Transverse colon (tissue), 4 donors: ENCODE results near the gene LHFPL4. TPM values are rescaled to one million over a fixed set of nuclear protein-coding genes. Genes with fewer than 3 reads are reported as not detected.

Experiments used
- DNase-seq: peaks from one replicate; pipeline ENCODE4 v3.0.0-alpha.2; 2019
- H3K27ac ChIP-seq, 4 donors: fragments of 200-600 bp; sonication (generic); 2 replicates each; pipeline ENCODE4 v1.5.1; 2016 to 2018; ENCODE audit warnings: inconsistent platforms in 4 of 4
- H3K27me3 ChIP-seq: fragments of 200-600 bp; sonication (generic); 2 replicates; pipeline ENCODE4 v1.5.1; 2017; ENCODE audit warnings: inconsistent platforms
- H3K36me3 ChIP-seq, 4 donors: fragments of 200-600 bp; sonication (generic); 2 replicates each; pipeline ENCODE4 v1.5.1; 2017 to 2019; ENCODE audit warnings: inconsistent platforms in 4 of 4
- H3K4me1 ChIP-seq, 4 donors: fragments of 200-600 bp; sonication (generic); 2 replicates each; pipeline ENCODE4 v1.5.1; 2017 to 2020; ENCODE audit warnings: inconsistent platforms in 4 of 4
- H3K4me3 ChIP-seq, 4 donors: fragments of 200-600 bp; sonication (generic); 1 replicate in 1 of 4; 2 replicates in 3 of 4; pipeline versions ENCODE4 v1.5.1 to v1.6.1; 2017 to 2019; ENCODE audit warnings: inconsistent platforms in 4 of 4
- H3K9me3 ChIP-seq, 2 donors: fragments of 200-600 bp; sonication (generic); 2 replicates each; pipeline ENCODE4 v1.5.1; 2017 to 2019; ENCODE audit warnings: inconsistent platforms in 2 of 2
- CTCF ChIP-seq, 5 experiments: fragments of 200-600 bp in 3 of 5; fragments of 450-650 bp in 2 of 5; sonication (generic) in 3 of 5; IDR thresholded peaks; 1 replicate in 2 of 5; 2 replicates in 3 of 5; pipeline ENCODE4 v1.5.1; 2016 to 2017; ENCODE audit warnings: antibody characterized with exemption in 5 of 5, inconsistent platforms in 3 of 5, mild to moderate bottlenecking in 2 of 5, moderate library complexity in 1 of 5
- EP300 ChIP-seq: sonication (generic); formaldehyde crosslinking; IDR thresholded peaks from one replicate; pipeline ENCODE4 v1.6.1; 2017; ENCODE audit warnings: antibody characterized with exemption, low read depth
- POLR2A ChIP-seq: fragments of 450-650 bp; IDR thresholded peaks from one replicate; pipeline ENCODE4 v1.6.1; 2016; ENCODE audit warnings: antibody characterized with exemption, mild to moderate bottlenecking, moderate library complexity
- POLR2AphosphoS5 ChIP-seq, 3 donors: sonication (generic); formaldehyde crosslinking; IDR thresholded peaks; one replicate each; pipeline ENCODE4 v1.6.1; 2016; ENCODE audit warnings: antibody characterized with exemption in 3 of 3
- WGBS, 2 donors: methylation state at CpG; one replicate each; pipeline ENCODE4 v1.1.5; 2018; ENCODE audit warnings: low coverage in 1 of 2; 5-methylcytosine and 5-hydroxymethylcytosine counted together
- in situ Hi-C, 4 donors: fragments of 200-750 bp; cut with MboI; loops; one replicate each; pipeline versions ENCODE4 v1.15.0 to v1.15.1; 2017; ENCODE audit warnings: low sequenced_read_pairs in 3 of 4, low pct_ligation_motif_present in 1 of 4, low pct_unique_long_range_greater_than_20kb in 1 of 4
- intact Hi-C: fragments of 100-400 bp; cut with DNase I; formaldehyde crosslinking; loops from one replicate; pipeline ENCODE4 v1.15.1; 2023; ENCODE audit warnings: low total_unique reads
- total RNA-seq, 4 donors: library from RNA; depleted of rRNA; stranded (reverse); fragments of >200 nt; gene quantifications; one replicate each; pipeline ENCODE4 v1.1.0, GENCODE V29; 2016

LHFPL4 gene
- total RNA-seq, 4 donors from 2014 or later, result 0.14 to 0.32 TPM; not detected in 2

- Histone ChIP-seq H3K27ac (peak overlapping the region in 1 of 4 donors; percentile 7), H3K27me3 (no peaks in the 10 kb centered on the region), H3K4me3 (no peak overlapping the region), H3K36me3 (peaks cover 0 to 75% (median 26%) of the 10 kb centered on the region in 4 donors), H3K9me3 (no peaks in the 10 kb centered on the region), H3K4me1 (peaks cover 0 to 12% (median 2%) of the 10 kb centered on the region in 4 donors)
- TF ChIP-seq POLR2AphosphoS5 (IDR thresholded peaks at IDR 0.05), result no peak
- TF ChIP-seq CTCF (IDR thresholded peaks at IDR 0.05), result no peak
- no peak for TF ChIP-seq POLR2A
- TF ChIP-seq EP300, result no peak
- intact Hi-C loops, result no loop called here
- no peak for DNase-seq
- in situ Hi-C loops, result loop anchor here in 2 of 4 donors (25.0 kb wide), 1 partner anchor 90 kb away; the partner anchor contains the start of gene THUMPD3 (in 2 of the 2)
- 35 to 58% methylated on average over 2 of the region's 2 CpGs for WGBS, 2 donors
Measured at GRCh38 chr3:9452417-9452816, 101.2 kb downstream of the LHFPL4 start.

- no peak overlapping the region for H3K4me3 ChIP-seq
- H3K9me3 ChIP-seq, result no peaks in the 10 kb centered on the region
- H3K4me1 ChIP-seq, result peaks cover 0 to 12% (median 2%) of the 10 kb centered on the region in 4 donors
- in situ Hi-C loops, result loop anchor here in 2 of 4 donors (25.0 kb wide), 1 partner anchor 89 kb away; the partner anchor contains the start of gene THUMPD3 (in 2 of the 2)
- no peak for DNase-seq
- intact Hi-C loops, result no loop called here
- TF ChIP-seq CTCF (IDR thresholded peaks at IDR 0.05) (no peak), EP300 (no peak), POLR2A (no peak), POLR2AphosphoS5 (IDR thresholded peaks at IDR 0.05) (no peak)
- H3K27ac ChIP-seq, result no peak overlapping the region
- WGBS, 2 donors, result 97 to 100% methylated on average over 2 of the region's 2 CpGs
- H3K36me3 ChIP-seq, result peaks cover 2 to 79% (median 34%) of the 10 kb centered on the region in 4 donors
- no peaks in the 10 kb centered on the region for H3K27me3 ChIP-seq
Measured at GRCh38 chr3:9450991-9451390, 102.6 kb downstream of the LHFPL4 start.

GRCh38 chr3:9450126-9450525 lies 103.5 kb downstream of the LHFPL4 start:
- in situ Hi-C loops, result loop anchor here in 2 of 4 donors (25.0 kb wide), 1 partner anchor 88 kb away; the partner anchor contains the start of gene THUMPD3 (in 2 of the 2)
- Histone ChIP-seq H3K4me3 (no peak overlapping the region), H3K27ac (no peak overlapping the region), H3K27me3 (no peaks in the 10 kb centered on the region), H3K36me3 (peaks cover 2 to 80% (median 34%) of the 10 kb centered on the region in 4 donors), H3K4me1 (peaks cover 0 to 12% (median 2%) of the 10 kb centered on the region in 4 donors), H3K9me3 (no peaks in the 10 kb centered on the region)
- TF ChIP-seq CTCF (IDR thresholded peaks at IDR 0.05) (no peak), POLR2AphosphoS5 (IDR thresholded peaks at IDR 0.05) (no peak), EP300 (no peak), POLR2A (no peak)
- no peak for DNase-seq
- 89 to 98% methylated on average over 1 of the region's 1 CpG for WGBS, 2 donors
- intact Hi-C loops, result no loop called here

GRCh38 chr3:9448643-9449042 lies 105.0 kb downstream of the LHFPL4 start:
- no peak for DNase-seq
- Histone ChIP-seq H3K27me3 (no peaks in the 10 kb centered on the region), H3K9me3 (no peaks in the 10 kb centered on the region), H3K4me1 (peaks cover 0 to 12% (median 2%) of the 10 kb centered on the region in 4 donors), H3K4me3 (no peak overlapping the region), H3K27ac (no peak overlapping the region), H3K36me3 (peaks cover 2 to 80% (median 35%) of the 10 kb centered on the region in 4 donors)
- intact Hi-C loops (no loop called here), in situ Hi-C loops (no loop called here)
- TF ChIP-seq POLR2A (no peak), CTCF (IDR thresholded peaks at IDR 0.05) (no peak), POLR2AphosphoS5 (IDR thresholded peaks at IDR 0.05) (no peak), EP300 (no peak)
- 40 to 90% methylated on average over 1 of the region's 1 CpG for WGBS, 2 donors

Other genes starting within 250 kb of the LHFPL4 start
- 10 to 100 TPM in 3 of 4 donors, 1 to 10 TPM in 1; 5.4 to 26.9 (median 19.4) TPM for gene THUMPD3, start 190.8 kb downstream of the LHFPL4 start, total RNA-seq
- gene SETD5, start 156.2 kb downstream of the LHFPL4 start, total RNA-seq, result 100 to 1,000 TPM in 3 of 4 donors, 10 to 100 TPM in 1; 70.6 to 161 (median 129) TPM
- gene MTMR14, start 95.7 kb upstream of the LHFPL4 start, total RNA-seq, result 10 to 100 TPM; 34.5 to 43.4 (median 40.4) TPM
- gene CPNE9, start 150.0 kb upstream of the LHFPL4 start, total RNA-seq, result not detected
- 10 to 100 TPM in 3 of 4 donors, 1 to 10 TPM in 1; 9.4 to 18.7 (median 14.9) TPM for gene BRPF1, start 177.9 kb upstream of the LHFPL4 start, total RNA-seq
- 10 to 100 TPM; 27.8 to 69.5 (median 39.7) TPM for gene OGG1, start 196.1 kb upstream of the LHFPL4 start, total RNA-seq
- 10 to 100 TPM in 3 of 4 donors, 1 to 10 TPM in 1; 5.6 to 45.0 (median 15.6) TPM for gene CAMK1, start 216.1 kb upstream of the LHFPL4 start, total RNA-seq
- gene TADA3, start 238.7 kb upstream of the LHFPL4 start, total RNA-seq, result 100 to 1,000 TPM in 2 of 4 donors, 10 to 100 TPM in 2; 53.7 to 504 (median 92.0) TPM
- gene ARPC4, start 239.3 kb upstream of the LHFPL4 start, total RNA-seq, result 100 to 1,000 TPM; 104 to 189 (median 143) TPM